ENCODE measurements around the gene COPG1. TPM values are rescaled to one million over a fixed set of nuclear protein-coding genes. Genes with fewer than 3 reads are reported as not detected.

COPG1 gene
- total and polyA plus RNA-seq, 2 of the 4 experiments (the other 2 are of a cell fraction) = 203 to 446 TPM

GRCh38 chr3:129280183-129280582, 30.8 kb downstream of the COPG1 start:
- Histone ChIP-seq H3K9me1 (ENCODE audit: insufficient read depth, low read length) (peaks cover 6% of the 10 kb centered on the region; the same call in 1 of the 2 replicates), H4K20me1 (ENCODE audit: insufficient read depth, low read length) (peaks cover 10% of the 10 kb centered on the region; the same call in 1 of the 2 replicates), H2AFZ (replicated peaks; ENCODE audit: low read length, poor library complexity) (no peak overlapping the region), H2BK5ac (ENCODE audit: low read depth, low read length, poor library complexity, severe bottlenecking) (no peak overlapping the region), H3K9ac (ENCODE audit: low read depth, low read length) (no peak overlapping the region), H3K9me3 (ENCODE audit: control insufficient read depth, insufficient read depth, low read length) (no peaks in the 10 kb centered on the region), H3K27me3 (ENCODE audit: control insufficient read depth, insufficient read depth, low read length) (no peaks in the 10 kb centered on the region), H3K4me3 (ENCODE audit: insufficient read depth, low read depth, low read length) (no peak overlapping the region), H2AK9ac (replicated peaks; ENCODE audit: low read depth, low read length, poor library complexity) (no peak overlapping the region), H2BK120ac (ENCODE audit: low read depth, low read length) (no peak overlapping the region), H3K27ac (ENCODE audit: insufficient read depth, low read length) (no peak overlapping the region), H3K36me3 (ENCODE audit: control insufficient read depth, insufficient read depth, low read length) (peaks cover 17% of the 10 kb centered on the region), H2AK5ac (ENCODE audit: low read depth, low read length) (no peak overlapping the region), H2BK20ac (ENCODE audit: low read depth, low read length) (no peak overlapping the region), H3K79me1 (ENCODE audit: low read depth in 1 of 2, low read length in 2 of 2) (peaks cover 10 to 28% of the 10 kb centered on the region in 2 experiments), H3K56ac (ENCODE audit: extremely low read depth, insufficient read depth, low read length) (no peak overlapping the region), H4K8ac (ENCODE audit: low read depth in 2 of 2, low read length in 2 of 2) (no peak overlapping the region; a peak in 1 of 4 replicates), H3K4ac (ENCODE audit: low read depth, low read length) (no peak overlapping the region), H4K91ac (ENCODE audit: insufficient read depth, low read depth, low read length) (no peak overlapping the region), H3K23ac (ENCODE audit: low read depth, low read length) (no peak overlapping the region; the same call in 1 of the 2 replicates), H4K5ac (ENCODE audit: low read depth, low read length) (no peak overlapping the region), H2BK15ac (ENCODE audit: low read depth, low read length) (no peak overlapping the region), H3K14ac (replicated peaks; ENCODE audit: low read depth, low read length) (no peak overlapping the region), H3K18ac (ENCODE audit: low read depth, low read length) (no peak overlapping the region), H3K4me1 (ENCODE audit: control insufficient read depth, insufficient read depth, low read length) (peaks cover 7% of the 10 kb centered on the region; the same call in 1 of the 2 replicates), H3K4me2 (ENCODE audit: low read depth, low read length) (peak overlapping the region; percentile 97)
- ATAC-seq (ENCODE audit: low read depth) (no peak), DNase-seq (no peak)
- no TSS peak for BruUV-seq (replicated peaks)
- ChIA-PET POLR2A (ENCODE audit: unreplicated experiment) (no interaction called here), CTCF (interaction anchor here (1.7 kb wide), 1 partner anchor 36 kb away, joined by 6 read pairs; a partner anchor contains a TSS)
- intact Hi-C loops (cut with micrococcal nuclease) = no loop called here
- dilution Hi-C loops (cut with HindIII; ENCODE audit: low sequenced_read_pairs, unreplicated experiment) = no loop called here
- in situ Hi-C loops (cut with MboI; ENCODE audit: low sequenced_read_pairs) = no loop called here
- WGBS, 2 experiments (ENCODE audit: extremely low coverage in 2 of 2, insufficient read length in 1 of 2) = no CpG with 5 or more reads among the region's 2 CpGs
- no peak for TF ChIP-seq MAZ (IDR thresholded peaks at IDR 0.05; ENCODE audit: borderline replicate concordance, low read depth, low read length)

Data from IMR-90 (cell line).